GM13976 (cell line): ENCODE measurements around the gene NAIF1.

Experiments
- DNase-seq: peaks from one replicate; pipeline ENCODE4 v3.0.0; 2012; ENCODE audit warnings: low spot score
- CTCF ChIP-seq: IDR thresholded peaks from 2 replicates; pipeline ENCODE4 v1.5.1; 2012; ENCODE audit warnings: borderline replicate concordance, mild to moderate bottlenecking; ENCODE audit not compliant: insufficient read depth; ENCODE audit errors: extremely low read depth, missing control alignments, control extremely low read depth
- in situ Hi-C: fragments of 300-500 bp; cut with MboI; formaldehyde crosslinking; loops from one replicate; pipeline ENCODE4 v1.12.0; 2022; ENCODE audit warnings: low sequenced_read_pairs, mixed read lengths, inconsistent platforms; ENCODE audit not compliant: unreplicated experiment

Gene NAIF1

GRCh38 chr9:128091144-128091543 lies 24.0 kb upstream of the NAIF1 start:
- TF ChIP-seq CTCF = no peak
- no peak for DNase-seq
- in situ Hi-C loops = no loop called here

- no peak for DNase-seq
- in situ Hi-C loops = no loop called here
- no peak for TF ChIP-seq CTCF
Observed at GRCh38 chr9:128089299-128089698, 22.2 kb upstream of the NAIF1 start.

- no peak for TF ChIP-seq CTCF
- no peak for DNase-seq
- in situ Hi-C loops = no loop called here
Observed at GRCh38 chr9:128088253-128088945, 21.3 kb upstream of the NAIF1 start.

GRCh38 chr9:128087262-128087661 lies 20.1 kb upstream of the NAIF1 start:
- in situ Hi-C loops = no loop called here
- no peak for DNase-seq
- no peak for TF ChIP-seq CTCF

GRCh38 chr9:128085943-128086342 lies 18.8 kb upstream of the NAIF1 start:
- in situ Hi-C loops = no loop called here
- no peak for DNase-seq
- no peak for TF ChIP-seq CTCF

- DNase-seq = no peak
- in situ Hi-C loops = no loop called here
- no peak for TF ChIP-seq CTCF
Observed at GRCh38 chr9:128084746-128085145, 17.6 kb upstream of the NAIF1 start.

GRCh38 chr9:128082151-128082550 lies 15.0 kb upstream of the NAIF1 start:
- no peak for DNase-seq
- in situ Hi-C loops = no loop called here
- no peak for TF ChIP-seq CTCF
